Keratinocyte (primary cell): ENCODE measurements around the gene DLX1. TPM values are rescaled to one million over a fixed set of nuclear protein-coding genes. Genes with fewer than 3 reads are reported as not detected.

ENCODE experiments used
- DNase-seq: peaks from one replicate; pipeline ENCODE4 v3.0.0-alpha.2; 2011; ENCODE audit warnings: low read depth, missing footprints, low spot score
- FAIRE-seq: peaks from 2 replicates; lab custom pipeline; 2011; peaks lifted over from hg19 to GRCh38; lab: Jason Lieb, UNC
- H2AFZ ChIP-seq: 2 replicates; pipeline ENCODE4 v1.6.0; 2012; ENCODE audit warnings: low read length, control low read depth, inconsistent platforms; ENCODE audit not compliant: control insufficient read depth
- H3K27ac ChIP-seq: 2 replicates; pipeline ENCODE4 v1.5.1; 2011; ENCODE audit warnings: low read length; ENCODE audit not compliant: control insufficient read depth, insufficient read depth
- H3K27me3 ChIP-seq: 3 replicates; pipeline ENCODE4 v1.6.0; 2011; ENCODE audit warnings: low read length; ENCODE audit not compliant: control insufficient read depth, insufficient read depth; ENCODE audit errors: extremely low read depth
- H3K36me3 ChIP-seq, 2 experiments: 2 replicates in 1 of 2; 3 replicates in 1 of 2; pipeline ENCODE4 v1.5.1; 2011; ENCODE audit warnings: low read length in 2 of 2, mild to moderate bottlenecking in 1 of 2; ENCODE audit not compliant: control insufficient read depth in 2 of 2, insufficient read depth in 2 of 2; ENCODE audit errors: extremely low read depth in 1 of 2
- H3K4me1 ChIP-seq: 3 replicates; pipeline ENCODE4 v1.5.1; 2011; ENCODE audit warnings: low read length; ENCODE audit not compliant: control insufficient read depth, insufficient read depth; ENCODE audit errors: extremely low read depth
- H3K4me2 ChIP-seq: 3 replicates; pipeline ENCODE4 v1.6.0; 2011; ENCODE audit warnings: low read depth, low read length; ENCODE audit not compliant: control insufficient read depth, insufficient read depth; ENCODE audit errors: extremely low read depth
- H3K4me3 ChIP-seq, 3 experiments: fragments of 200-600 bp in 1 of 3; sonication (generic) in 1 of 3; 2 replicates in 2 of 3; 3 replicates in 1 of 3; pipeline ENCODE4 v1.5.1; 2011 to 2016; ENCODE audit warnings: low read length in 3 of 3, mild to moderate bottlenecking in 3 of 3, control low read depth in 2 of 3, inconsistent platforms in 1 of 3, low read depth in 1 of 3, mixed read lengths in 1 of 3, mixed run types in 1 of 3, moderate library complexity in 1 of 3; ENCODE audit not compliant: control insufficient read depth in 2 of 3, insufficient read depth in 2 of 3; ENCODE audit errors: extremely low read depth in 1 of 3
- H3K79me2 ChIP-seq: 2 replicates; pipeline ENCODE4 v1.6.0; 2012; ENCODE audit warnings: low read length; ENCODE audit not compliant: control insufficient read depth, insufficient read depth
- H3K9ac ChIP-seq: 3 replicates; pipeline ENCODE4 v1.6.0; 2011; ENCODE audit warnings: low read length; ENCODE audit not compliant: control insufficient read depth, insufficient read depth; ENCODE audit errors: extremely low read depth
- H3K9me1 ChIP-seq: 3 replicates; pipeline ENCODE4 v1.6.0; 2011; ENCODE audit warnings: low read length; ENCODE audit not compliant: control insufficient read depth, insufficient read depth; ENCODE audit errors: extremely low read depth
- H3K9me3 ChIP-seq: 2 replicates; pipeline ENCODE4 v1.5.1; 2012; ENCODE audit warnings: low read depth, low read length; ENCODE audit not compliant: control insufficient read depth
- H4K20me1 ChIP-seq: 3 replicates; pipeline ENCODE4 v1.6.0; 2011; ENCODE audit warnings: low read length; ENCODE audit not compliant: control insufficient read depth, insufficient read depth; ENCODE audit errors: extremely low read depth
- EZH2 ChIP-seq: IDR thresholded peaks from one replicate; pipeline ENCODE4 v1.6.1; 2012; ENCODE audit warnings: inconsistent platforms, mild to moderate bottlenecking, low read length, moderate library complexity
- dilution Hi-C: fragments of 300-500 bp; cut with MboI; formaldehyde crosslinking; loops from one replicate; pipeline ENCODE4 v1.7.0; 2020; ENCODE audit warnings: low sequenced_read_pairs; ENCODE audit not compliant: extremely low pct_ligation_motif_present
- polyA plus RNA-seq, 5 experiments: library from polyadenylated mRNA; depleted of rRNA in 3 of 5; stranded (reverse) in 3 of 5; stranded (forward) in 1 of 5; unstranded in 1 of 5; fragments of >200 nt; gene quantifications; 1 replicate in 1 of 5; 2 replicates in 3 of 5; 3 replicates in 1 of 5; pipeline versions ENCODE4 v1.2.1 to v1.2.3, GENCODE V29; 2011 to 2012; ENCODE audit warnings: missing spikeins in 2 of 5, low read depth in 1 of 5, low replicate concordance in 1 of 5
- TF ChIP-seq, protein P1 (sequence below), 3 experiments: IDR thresholded peaks in 1 of 3; conservative IDR thresholded peaks in 1 of 3; optimal IDR thresholded peaks in 1 of 3; 2 replicates in 2 of 3; 3 replicates in 1 of 3; pipeline versions ENCODE3 to v1.5.1; 2011; ENCODE audit warnings: low read length in 3 of 3, mild to moderate bottlenecking in 3 of 3, moderate library complexity in 2 of 3, control low read depth in 1 of 3, inconsistent platforms in 1 of 3; ENCODE audit not compliant: insufficient read depth in 2 of 3; ENCODE audit errors: extremely low read depth in 1 of 3

Gene DLX1
- polyA plus RNA-seq, 1 donor (not counting 4 experiments of a cell fraction or from before 2014, with no cell fraction given) = 0.88 TPM

DNA sequence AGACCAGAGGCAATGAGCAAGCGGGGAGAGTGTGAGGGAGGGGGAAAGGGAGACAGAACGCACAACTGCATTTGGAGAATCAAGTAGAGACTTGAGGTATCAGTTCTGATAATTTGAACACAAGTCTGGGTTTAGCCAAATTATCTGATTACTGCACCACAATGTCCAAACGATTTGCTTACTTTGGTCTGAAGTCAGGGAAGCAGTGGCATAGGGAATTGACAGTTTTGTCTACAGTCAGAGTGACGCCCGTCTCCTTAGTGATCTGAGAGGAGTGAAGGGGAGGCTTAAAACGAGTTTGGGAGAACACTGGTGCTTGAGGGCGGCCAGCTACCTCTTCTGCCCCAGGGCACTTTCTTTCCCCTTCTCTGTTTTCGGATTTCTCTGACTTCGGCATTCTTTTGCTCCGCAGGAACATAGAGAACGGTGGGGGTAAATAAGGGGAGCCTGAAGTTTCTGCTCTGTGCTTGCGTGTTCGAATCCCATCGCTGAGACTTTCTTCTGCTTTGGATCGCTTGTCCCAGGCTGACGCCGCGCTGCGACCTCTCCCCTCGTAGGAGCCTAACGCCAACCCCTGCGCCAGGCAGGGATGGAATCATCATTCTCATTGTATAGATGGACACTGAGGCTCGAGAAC is 20.3 kb downstream of the DLX1 start:
- no peaks in the 10 kb centered on the region for H3K36me3 ChIP-seq
- peaks cover 40% of the 10 kb centered on the region for H3K4me1 ChIP-seq
- H2AFZ ChIP-seq = peak overlapping the region; percentile 75
- peak overlapping the region; percentile 18 for H3K9ac ChIP-seq
- H3K27me3 ChIP-seq = no peaks in the 10 kb centered on the region
- no peaks in the 10 kb centered on the region for H3K9me1 ChIP-seq
- peak overlapping the region in 1 of 3 experiments; percentile 70 for H3K4me3 ChIP-seq
- no peaks in the 10 kb centered on the region for H4K20me1 ChIP-seq
- FAIRE-seq = no peak
- dilution Hi-C loops = no loop called here
- H3K9me3 ChIP-seq = no peaks in the 10 kb centered on the region
- no peak for DNase-seq
- no peak for TF ChIP-seq EZH2
- TF ChIP-seq, protein P1, sequence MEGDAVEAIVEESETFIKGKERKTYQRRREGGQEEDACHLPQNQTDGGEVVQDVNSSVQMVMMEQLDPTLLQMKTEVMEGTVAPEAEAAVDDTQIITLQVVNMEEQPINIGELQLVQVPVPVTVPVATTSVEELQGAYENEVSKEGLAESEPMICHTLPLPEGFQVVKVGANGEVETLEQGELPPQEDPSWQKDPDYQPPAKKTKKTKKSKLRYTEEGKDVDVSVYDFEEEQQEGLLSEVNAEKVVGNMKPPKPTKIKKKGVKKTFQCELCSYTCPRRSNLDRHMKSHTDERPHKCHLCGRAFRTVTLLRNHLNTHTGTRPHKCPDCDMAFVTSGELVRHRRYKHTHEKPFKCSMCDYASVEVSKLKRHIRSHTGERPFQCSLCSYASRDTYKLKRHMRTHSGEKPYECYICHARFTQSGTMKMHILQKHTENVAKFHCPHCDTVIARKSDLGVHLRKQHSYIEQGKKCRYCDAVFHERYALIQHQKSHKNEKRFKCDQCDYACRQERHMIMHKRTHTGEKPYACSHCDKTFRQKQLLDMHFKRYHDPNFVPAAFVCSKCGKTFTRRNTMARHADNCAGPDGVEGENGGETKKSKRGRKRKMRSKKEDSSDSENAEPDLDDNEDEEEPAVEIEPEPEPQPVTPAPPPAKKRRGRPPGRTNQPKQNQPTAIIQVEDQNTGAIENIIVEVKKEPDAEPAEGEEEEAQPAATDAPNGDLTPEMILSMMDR (optimal IDR thresholded peaks at IDR 0.05 in 1 of 3, IDR thresholded peaks at IDR 0.05 in 1 of 3, conservative IDR thresholded peaks at IDR 0.05 in 1 of 3; ENCODE audit: extremely low read depth in 1 of 3, insufficient read depth in 2 of 3, low read length in 3 of 3) = no peak
- H3K79me2 ChIP-seq = no peaks in the 10 kb centered on the region
- peak overlapping the region; percentile 88 for H3K4me2 ChIP-seq
- H3K27ac ChIP-seq = no peak overlapping the region

DNA sequence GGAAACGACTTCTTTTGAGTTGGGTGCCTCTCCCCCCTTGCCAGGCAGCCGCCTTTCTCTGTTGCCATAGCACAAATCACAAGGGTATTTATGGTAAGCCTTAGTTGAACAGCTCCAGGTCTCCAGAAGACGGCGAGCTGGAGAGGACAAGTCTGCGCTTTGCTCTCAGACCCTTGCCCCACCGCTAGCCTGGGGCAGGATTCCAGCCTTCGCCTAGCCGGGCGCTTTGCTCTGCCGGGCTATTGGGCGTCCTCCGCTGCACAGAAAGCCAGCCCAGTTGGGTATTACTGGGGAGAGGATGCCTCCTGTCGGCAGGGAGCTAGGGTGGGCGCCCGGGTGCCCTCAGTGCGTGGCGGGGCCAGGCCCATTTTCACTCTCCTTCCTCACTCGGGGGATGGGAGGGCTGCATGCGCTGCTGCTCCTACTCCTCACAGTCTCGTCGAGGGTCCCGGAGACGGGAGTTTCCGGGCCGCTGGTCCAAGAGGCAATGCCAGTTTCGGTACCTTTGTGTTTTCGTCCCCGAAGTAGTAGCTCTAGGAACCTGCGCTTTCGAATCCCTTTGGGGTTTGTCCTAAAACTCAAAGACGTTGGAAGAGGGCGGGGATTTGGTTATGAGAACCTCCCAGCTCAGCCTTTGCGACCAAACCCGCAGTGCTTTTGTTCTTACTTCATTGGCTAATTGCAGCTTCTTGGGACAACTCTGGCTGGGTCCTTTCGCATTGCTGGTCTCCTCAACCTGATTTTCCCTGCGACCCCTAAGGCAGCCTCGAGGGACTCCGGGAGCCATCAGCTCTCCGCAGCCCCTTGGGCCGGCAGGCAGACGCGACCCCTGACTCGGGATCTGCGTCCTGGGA is 21.0 kb downstream of the DLX1 start:
- Histone ChIP-seq H3K9me1 (no peaks in the 10 kb centered on the region), H3K9ac (peak overlapping the region; percentile 18), H4K20me1 (no peaks in the 10 kb centered on the region), H3K27me3 (no peaks in the 10 kb centered on the region), H3K4me3 (peak overlapping the region; percentile 4 to 70 (median 43)), H3K79me2 (no peaks in the 10 kb centered on the region), H2AFZ (peak overlapping the region; percentile 75), H3K4me2 (peak overlapping the region; percentile 88), H3K27ac (no peak overlapping the region), H3K36me3 (no peaks in the 10 kb centered on the region), H3K4me1 (peaks cover 33% of the 10 kb centered on the region), H3K9me3 (no peaks in the 10 kb centered on the region)
- dilution Hi-C loops = no loop called here
- no peak for TF ChIP-seq EZH2
- TF ChIP-seq, protein P1 (optimal IDR thresholded peaks at IDR 0.05 in 1 of 3, IDR thresholded peaks at IDR 0.05 in 1 of 3, conservative IDR thresholded peaks at IDR 0.05 in 1 of 3; ENCODE audit: extremely low read depth in 1 of 3, insufficient read depth in 2 of 3, low read length in 3 of 3) = peak; percentile 49 to 81 (median 60)
- no peak for FAIRE-seq
- DNase-seq = no peak
